GM20431 (cell line): Measurements from ENCODE around the gene RGS14.
"Not testable (repeated sequence)": the region's sequence is repeated elsewhere in the genome, so short reads cannot be mapped to it uniquely, and the experiment has no call there.

Experiments used
- in situ Hi-C: fragments of 300-500 bp; cut with MseI, MboI; formaldehyde crosslinking; loops from one replicate; pipeline ENCODE4 v1.15.0; 2020; ENCODE audit warnings: low sequenced_read_pairs; ENCODE audit not compliant: unreplicated experiment

Gene RGS14

DNA sequence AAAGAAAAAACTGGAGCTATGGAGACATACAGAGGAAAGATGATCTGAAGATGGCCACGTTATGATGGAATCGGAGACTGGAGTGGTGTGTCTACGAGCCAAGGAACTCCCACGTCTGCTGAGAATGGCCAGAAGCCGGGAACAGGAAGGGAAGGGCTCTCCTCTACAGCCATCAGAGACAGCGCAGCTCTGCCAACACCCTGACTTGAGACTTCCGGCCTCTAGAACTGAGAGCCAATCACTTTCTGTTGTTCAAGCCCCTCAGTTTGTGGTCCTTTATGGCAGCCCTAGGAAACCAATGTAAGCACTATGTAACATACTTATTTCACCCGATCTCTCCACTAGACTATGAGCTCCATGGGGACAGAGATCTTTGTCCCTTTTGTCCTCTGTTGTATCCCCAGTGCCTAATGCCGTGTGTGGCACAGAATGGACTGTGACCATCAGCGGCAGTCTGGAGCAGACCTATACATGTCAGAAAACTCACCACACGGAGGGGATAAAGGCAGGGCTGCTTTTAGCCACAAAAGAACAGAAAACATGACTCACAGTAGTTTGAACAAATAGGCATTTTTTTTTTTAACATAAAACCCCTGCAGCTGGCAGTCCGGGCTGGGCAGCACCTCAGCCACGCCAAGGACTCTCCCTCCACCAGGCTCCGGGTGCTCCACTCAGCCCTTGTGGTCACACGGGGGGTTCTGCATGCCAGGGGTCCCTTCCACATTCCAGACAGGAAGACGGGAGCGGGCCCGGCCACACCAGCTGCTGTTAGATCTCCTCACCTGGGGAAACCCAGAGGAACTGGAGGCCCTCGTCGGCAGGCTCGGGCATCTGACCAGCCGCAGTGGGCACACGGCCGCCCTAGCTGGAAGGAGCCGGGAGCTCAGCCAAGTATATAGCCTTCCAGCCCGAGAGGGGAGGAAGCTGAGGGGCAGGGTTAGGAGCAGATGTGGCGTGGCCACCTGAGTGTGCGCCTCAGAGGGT, 29.9 kb upstream of the RGS14 start:
- in situ Hi-C loops = no loop called here

DNA sequence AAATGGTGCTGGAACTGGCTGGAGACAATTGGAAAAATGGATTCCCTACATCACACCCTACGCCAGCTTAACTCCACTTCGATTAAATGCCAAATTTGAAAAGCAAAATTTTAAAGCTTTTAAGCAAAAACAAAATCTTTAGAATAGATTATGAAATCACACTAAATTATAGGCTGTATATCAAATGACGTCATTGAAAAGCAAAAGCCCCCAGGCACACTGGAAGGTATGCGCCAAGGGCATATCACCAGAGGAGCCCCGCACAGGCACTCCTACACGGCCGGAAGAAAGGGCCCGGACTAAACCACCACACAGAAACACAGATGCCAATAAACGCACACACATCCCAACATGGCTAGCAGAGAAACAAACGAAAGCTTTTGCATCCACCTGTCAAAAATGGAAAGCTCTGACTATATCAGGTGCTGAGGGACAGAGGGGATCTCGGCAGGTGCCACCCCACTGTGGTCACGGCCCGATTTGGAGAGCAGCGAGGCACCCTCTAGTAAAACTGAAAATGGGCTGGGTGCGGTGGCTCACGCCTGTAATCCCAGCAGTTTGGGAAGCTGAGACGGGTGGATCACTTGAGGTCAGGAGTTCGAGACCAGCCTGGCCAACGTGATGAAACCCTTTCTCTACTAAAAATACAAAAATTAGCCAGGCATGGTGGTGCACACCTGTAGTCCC, 29.0 kb upstream of the RGS14 start:
- in situ Hi-C loops = no loop called here

DNA sequence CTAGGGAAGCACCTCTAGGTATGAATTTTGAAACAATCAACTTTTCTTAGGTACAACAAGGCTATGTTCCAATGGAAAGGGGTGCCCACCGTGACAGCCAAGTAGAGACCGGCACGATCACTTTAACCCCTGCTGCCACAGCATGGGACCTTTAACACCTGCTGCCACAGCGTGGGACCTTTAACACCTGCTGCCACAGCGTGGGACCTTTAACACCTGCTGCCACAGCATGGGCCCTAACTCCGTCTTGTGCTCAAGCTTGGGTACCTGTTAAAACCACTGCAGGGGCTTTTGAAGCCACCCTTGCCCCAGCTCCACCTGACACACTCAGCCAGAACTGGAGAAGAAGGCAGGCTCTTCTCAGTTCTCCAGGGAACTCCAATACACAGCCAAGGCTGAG, 27.8 kb upstream of the RGS14 start:
- in situ Hi-C loops = no loop called here

DNA sequence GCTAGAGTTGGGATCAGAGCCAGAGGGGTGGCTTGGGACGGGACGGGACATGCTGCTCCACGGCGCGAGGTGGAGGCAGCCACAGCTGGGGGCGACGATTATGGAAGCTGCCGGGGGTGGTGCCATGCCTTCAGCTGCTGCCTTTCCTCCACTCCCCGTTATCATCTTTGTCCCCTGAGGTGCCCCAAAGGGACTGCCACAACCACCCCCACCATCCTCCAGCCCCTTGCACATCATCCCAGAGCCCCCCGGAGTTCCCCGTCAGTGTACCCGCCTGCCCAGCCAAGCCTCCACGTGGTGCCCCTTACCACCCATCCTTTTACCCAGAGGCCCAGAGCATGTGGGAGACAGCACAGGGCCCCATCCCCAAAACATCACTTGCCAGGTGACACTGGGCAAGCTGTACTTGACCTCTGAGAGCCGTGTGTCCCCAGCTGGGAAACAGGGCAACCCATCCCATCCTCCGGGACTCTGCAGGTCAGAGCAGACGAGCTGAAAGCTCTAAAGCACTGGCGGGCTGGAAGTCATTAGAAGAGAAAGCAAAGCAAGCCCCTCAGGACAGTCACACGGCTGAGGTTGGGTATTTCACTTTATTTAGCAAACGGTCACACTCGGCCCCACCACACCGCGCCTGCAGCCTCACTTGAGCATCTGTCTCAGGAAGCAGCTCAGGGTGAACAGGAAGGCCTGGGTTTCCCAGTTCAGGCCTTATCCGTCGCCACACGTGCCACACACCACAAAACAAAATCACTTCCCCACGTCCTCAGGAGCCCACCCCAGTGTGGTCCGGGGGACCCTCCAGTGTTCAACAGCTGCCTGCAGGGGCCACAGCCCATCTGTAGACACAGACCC, 26.5 kb upstream of the RGS14 start:
- in situ Hi-C loops = no loop called here

DNA sequence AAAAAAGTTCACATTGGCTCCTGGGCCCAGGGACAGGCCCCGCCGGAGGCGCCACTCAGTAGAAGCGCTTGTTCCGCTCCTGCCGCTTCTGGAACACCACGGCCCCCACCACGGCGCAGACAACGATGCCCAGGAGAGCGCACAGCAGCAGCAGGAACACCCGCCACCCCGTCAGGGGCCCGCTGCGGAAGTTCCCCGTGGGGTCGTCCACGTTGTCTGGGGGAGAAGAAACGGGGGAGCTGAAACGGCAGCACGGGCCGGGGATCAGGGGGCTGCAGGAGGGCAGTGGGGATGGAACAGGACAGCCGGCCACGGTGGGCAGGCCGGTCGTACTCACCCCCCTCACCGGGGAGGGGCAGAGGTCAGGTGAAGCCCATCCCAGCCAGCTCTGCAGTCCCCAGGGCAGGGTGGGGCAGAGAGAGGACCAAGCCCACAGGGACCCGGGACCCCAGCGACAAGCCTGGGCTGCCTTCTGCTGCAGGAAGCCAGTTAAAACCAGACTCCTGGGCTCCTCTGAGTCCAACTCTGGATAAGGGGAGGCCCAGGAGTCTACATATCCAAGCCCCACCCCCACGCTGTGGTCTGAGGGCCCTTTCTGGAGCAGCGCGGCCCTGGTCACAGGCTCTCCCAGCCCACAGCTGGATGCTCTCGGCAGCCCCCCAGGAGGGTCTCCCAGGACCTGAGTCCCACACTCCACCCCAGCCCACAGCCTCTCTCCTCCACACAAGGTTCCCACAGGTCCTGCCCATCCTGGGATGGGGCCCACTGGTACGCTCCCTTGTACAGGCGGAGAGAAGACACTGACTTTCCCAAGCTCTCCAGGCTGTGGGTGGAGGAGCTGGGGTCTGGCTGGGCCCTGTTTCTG, 25.5 kb upstream of the RGS14 start:
- in situ Hi-C loops = no loop called here

DNA sequence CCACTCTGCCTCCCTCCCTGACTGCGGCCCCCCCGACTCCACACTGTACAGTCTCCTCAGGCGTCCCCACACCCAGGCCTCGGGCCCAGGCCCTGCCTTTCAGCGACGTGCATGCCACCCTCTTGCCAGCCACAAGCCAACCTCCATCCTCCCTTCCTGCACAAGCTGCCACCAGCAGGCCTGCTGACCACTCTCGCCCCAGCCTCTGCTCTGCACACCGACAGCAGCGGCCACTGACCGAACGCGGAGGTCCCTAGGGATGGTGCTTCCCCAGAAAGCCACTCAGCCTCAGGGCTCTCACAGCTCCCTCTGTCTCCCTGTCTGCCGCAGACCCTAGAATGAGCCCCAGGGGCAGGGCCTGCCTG, 24.8 kb upstream of the RGS14 start:
- in situ Hi-C loops = no loop called here

DNA sequence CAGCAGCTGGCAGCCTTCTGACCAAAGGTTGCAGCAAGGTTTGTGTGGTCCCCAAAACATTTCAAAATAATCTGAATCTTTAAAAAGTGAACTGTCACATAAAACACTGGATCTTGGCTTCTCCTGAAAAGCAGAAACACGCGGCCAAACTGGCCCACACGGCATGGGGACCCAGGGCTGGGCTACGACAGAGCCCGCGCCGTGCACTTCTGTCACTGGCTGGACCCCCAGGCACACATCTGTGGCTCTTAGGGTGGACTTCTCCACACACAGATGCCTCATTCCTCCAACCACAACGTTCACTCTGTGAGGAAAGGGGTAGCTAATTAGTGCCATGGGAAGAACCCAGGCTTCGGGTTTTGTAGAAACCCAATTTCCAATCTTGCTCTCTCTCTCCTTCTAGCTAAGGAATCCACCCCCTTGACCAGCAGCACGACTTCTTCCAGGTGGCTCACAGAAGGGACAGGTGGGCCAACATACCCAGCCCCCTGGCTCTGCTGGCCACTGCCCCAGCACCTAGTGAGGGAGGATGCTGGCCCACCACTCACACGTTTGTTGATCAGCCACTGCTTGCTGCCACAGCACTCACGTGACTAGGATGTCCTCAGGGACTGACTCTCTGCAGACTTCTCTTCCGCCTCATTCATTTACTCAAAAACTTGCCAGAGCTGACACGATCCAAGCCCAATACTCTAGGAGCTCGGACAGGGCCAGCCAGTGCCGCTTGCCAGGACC, 24.1 kb upstream of the RGS14 start:
- in situ Hi-C loops = no loop called here

DNA sequence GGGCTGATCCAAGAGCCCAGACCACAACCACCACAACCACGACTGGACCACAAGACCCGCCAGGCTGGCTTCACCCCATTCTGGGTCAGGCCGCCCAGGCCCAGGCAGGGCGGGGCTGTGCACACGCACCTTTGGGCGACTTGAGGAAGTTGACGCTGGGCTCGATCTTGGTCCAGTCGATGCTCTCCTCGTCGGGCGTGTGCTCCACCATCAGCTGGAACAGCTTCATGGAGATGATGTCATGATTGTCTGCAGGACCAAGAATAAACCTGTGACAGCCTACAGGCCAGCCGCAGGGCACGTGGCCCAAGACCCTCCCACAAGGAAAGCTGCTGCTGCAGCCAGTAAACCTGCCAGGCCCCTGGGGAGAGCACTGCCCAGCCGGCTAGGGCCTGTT, 23.6 kb upstream of the RGS14 start:
- in situ Hi-C loops = no loop called here

DNA sequence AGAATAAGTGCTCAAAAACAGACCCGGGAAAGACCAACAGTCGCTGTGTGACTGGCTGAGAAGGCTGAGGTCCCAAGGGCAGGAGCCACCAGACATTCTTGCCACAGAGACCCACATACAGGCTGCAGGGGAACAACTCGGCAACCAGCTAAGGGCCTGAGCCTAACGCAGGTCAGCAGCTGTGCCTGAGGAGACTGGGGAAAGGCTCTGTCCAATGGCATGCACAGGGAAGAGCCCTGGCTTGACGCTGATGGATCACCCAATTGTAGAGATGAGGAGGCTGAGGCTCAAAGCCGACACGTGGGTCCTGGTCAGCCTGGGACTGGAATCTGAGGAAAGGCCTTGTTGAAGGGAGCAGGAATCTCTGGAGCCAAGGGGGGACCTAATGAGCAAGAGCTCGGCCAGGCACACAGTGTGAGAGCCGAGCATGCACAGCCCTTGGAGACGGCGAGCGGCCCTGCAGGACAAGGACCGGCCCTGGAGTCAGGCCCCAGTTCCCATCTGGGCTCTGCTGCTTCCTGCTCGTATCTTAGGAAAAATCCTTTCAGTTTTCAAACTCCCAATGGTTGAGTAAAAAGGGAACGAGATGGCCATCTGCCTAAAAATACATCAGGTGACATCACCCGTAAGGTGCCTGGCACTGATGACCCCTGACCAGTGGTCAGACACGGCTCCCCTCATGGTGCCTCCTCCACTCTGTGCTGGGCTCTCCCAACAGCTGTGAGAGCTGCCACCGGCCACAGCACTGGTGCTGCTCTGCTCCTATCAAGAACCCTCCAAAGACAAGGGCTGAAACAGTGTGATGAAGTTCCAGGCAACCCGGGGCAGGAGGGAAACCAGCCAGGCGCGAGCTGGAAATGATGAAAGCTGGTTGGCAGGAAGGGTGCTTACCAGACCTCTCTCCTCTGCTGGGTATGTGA, 22.7 kb upstream of the RGS14 start:
- in situ Hi-C loops = no loop called here

DNA sequence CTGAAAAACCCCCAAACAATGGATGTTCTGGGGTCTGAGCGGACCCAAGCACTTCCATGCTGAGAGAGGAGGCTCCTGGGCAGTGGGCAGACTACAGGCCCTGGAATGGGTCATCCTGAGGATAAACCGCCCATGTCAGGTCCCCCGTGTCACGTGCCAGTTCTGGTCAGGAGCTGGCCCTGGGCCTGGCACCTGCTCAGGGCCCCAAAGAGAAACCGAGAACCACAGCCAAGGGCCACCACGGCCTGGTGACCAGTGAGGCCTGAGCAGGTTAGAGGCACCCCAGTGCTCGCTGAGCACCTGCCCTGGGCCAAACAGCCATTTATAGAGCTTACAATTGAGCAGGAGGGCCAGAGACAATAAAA, 22.0 kb upstream of the RGS14 start:
- in situ Hi-C loops = no loop called here

DNA sequence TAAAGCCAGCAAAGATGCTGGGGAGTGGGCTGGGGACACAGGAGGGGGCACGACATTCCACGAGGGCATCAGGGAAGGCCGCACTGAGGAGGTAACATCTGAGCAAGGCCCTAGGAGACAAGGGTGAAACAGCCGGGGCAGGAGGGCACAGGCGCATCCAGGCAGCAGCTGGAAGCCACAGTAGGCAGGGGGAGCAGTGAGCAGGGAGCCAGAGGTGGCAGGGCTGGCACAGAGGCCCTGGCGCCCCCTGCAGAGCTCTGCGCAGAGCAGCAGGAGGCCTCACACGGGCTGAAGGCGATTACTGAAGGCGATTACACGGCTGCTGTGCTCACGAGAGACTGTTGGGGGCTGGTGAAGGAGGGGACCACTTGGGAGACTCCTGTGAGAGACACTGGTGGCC, 21.6 kb upstream of the RGS14 start:
- in situ Hi-C loops = no loop called here

DNA sequence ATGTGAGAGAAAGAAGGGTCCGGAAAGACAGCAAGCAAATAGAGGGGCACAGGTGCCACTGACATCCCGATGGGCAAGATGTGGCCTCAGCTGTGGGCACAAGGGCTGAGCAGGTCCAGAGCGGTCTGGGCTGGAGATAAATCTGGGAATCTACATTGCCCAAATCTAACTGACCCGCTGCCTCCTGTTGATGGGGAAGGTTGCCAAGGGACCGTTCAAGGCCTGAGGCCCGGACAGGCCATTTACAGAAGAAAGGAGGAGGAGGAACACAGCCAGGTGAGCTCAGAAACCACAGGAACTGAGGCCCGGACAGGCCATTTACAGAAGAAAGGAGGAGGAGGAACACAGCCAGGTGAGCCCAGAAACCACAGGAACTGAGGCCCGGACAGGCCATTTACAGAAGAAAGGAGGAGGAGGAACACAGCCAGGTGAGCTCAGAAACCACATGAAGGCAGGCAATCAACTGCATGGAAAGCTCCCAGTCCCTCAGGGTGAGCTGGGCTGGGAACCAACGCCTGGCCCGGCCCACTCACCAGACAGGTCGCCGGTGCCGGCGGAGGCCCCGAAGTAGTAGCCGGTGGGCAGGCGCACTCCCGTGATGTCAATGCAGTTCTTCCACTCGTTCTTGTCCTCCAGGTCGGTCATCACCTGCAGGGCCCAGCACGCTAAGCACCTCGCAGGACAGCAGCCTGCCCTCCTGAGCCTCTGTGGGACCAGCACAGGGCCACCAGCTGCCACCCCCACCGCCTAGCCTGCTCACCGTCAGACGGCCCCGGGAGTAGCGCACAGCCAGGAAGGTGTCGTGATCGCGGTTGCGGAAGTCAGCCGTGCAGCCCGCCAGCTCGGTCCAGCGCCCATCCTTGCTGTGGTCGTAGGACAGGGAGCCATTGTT, 20.9 kb upstream of the RGS14 start:
- in situ Hi-C loops = no loop called here

DNA sequence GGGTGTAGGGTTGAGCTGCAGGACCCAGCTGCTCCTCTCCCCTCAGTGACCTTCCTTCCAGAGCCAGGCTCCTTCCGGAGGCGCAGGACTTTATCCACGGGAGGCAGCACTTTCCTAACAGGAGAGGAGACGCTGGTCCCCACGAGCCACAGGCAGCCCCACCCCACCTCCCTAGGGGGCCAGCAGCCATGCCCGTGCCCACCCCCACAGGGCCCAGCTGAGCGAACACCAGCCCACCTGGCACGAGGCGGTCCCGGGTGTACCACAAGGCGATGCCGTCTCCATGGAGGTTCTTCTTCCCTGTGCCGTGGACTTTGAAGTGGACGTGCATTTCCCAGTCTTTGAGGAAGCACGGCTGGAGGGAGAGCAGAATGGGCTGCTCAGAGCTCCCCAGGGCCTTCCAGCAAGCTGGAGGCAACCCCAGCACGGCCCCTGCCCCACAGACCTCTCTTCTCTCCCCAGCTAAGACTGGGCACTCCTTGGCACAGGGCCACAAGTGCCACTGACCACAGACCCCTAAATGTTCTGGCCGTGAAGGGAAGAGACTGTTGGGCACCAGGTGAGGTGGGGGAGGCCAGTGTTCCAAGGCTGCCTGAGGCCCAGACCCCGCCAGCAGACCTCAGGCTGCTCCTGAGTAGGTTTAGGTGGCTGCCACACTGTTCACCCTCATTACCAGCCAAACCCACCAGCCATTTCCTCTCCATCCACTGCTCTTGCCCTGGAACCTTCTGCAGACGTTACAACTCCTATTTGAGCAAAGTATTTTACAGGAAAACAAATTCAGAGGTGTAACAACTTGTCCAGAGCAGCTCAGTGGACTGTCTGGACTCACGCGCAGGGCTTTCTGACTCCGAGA, 19.2 kb upstream of the RGS14 start:
- in situ Hi-C loops = no loop called here

DNA sequence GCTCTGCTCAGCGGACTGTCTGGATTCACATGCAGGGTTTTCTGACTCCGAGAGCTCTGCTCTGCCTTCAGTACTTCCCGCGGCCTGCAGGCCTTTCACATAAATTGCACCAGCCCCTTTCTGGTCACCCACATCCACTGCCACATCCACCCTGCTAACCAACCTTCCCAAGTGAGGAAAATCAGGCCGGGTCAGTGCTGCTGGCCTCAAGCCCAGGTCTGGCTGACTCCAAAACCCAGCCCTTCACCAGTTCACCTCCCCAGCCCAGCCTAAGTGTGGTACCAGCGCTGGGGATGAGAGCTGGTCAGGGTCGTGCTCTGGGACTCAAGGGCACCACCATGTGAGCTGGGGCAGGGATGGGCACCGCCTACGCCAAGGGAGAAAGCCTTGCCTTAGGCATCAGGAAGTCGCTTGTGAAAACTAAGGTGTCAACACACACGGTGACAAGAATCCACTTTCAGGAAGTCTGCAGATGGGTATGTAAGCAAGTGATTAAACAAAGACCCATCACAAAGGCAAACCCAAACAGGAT, 18.6 kb upstream of the RGS14 start:
- in situ Hi-C loops = no loop called here

DNA sequence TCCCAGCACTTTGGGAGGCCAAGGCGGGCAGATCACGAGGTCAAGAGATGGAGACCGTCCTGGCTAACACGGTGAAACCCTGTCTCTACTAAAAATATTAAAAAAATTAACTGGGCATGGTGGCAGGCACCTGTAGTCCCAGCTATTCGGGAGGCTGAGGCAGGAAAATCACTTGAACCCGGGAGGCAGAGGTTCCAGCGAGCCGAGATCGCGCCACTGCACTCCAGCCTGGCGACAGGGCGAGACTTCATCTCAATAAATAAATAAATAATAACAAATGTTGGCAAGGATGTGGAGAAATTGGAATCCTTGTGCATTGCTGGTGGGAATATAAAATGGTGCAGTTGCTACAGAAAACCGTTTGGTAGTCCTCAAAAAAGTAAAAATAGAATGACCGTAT, 14.7 kb upstream of the RGS14 start:
- in situ Hi-C loops = not testable (repeated sequence)

DNA sequence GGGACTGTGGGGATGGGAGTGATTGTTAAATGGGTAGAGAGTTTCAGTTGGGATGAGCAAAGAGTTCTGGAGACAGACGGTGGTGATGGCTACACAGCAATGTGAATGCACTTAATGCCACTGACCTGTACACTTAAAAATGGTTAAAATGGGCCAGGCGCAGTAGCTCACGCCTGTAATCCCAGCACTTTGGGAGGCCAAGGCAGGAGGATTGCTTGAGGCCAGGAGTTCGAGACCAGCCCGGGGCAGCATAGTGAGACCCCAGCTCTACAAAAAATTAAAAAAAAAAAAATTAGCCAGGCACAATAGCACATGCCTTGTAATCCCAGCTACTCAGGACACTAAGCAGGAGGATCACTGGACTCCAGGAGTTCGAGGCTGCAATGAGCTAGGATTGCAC, 13.9 kb upstream of the RGS14 start:
- in situ Hi-C loops = no loop called here
